Small intestine (tissue), 16 donors: ENCODE data around the gene HPSE2. TPM values are rescaled to one million over a fixed set of nuclear protein-coding genes. Genes with fewer than 3 reads are reported as not detected.
"Not testable (repeated sequence)": the region's sequence is repeated elsewhere in the genome, so short reads cannot be mapped to it uniquely, and the experiment has no call there.

ENCODE experiments used
- DNase-seq, 2 donors: peaks; one replicate each; pipeline versions ENCODE4 v3.0.0 to v3.0.0-alpha.2; 2013
- FAIRE-seq: peaks from 2 replicates; lab custom pipeline; 2012; peaks lifted over from hg19 to GRCh38; lab: Jason Lieb, UNC
- H3K27ac ChIP-seq, 3 donors: one replicate each; pipeline ENCODE4 v1.5.1; 2013; ENCODE audit warnings: low read length in 2 of 3, mild to moderate bottlenecking in 2 of 3, control low read depth in 1 of 3, inconsistent platforms in 1 of 3, low read depth in 1 of 3, moderate library complexity in 1 of 3
- H3K27me3 ChIP-seq, 3 donors: one replicate each; pipeline ENCODE4 v1.6.1; 2013; ENCODE audit warnings: low read length in 3 of 3, inconsistent platforms in 1 of 3; ENCODE audit not compliant: control insufficient read depth in 3 of 3, insufficient read depth in 3 of 3
- H3K36me3 ChIP-seq, 3 donors: one replicate each; pipeline ENCODE4 v1.6.1; 2013; ENCODE audit warnings: low read length in 3 of 3, inconsistent platforms in 1 of 3, low read depth in 1 of 3, mild to moderate bottlenecking in 1 of 3, moderate library complexity in 1 of 3; ENCODE audit not compliant: control insufficient read depth in 3 of 3, insufficient read depth in 2 of 3
- H3K4me1 ChIP-seq, 3 donors: one replicate each; pipeline ENCODE4 v1.6.1; 2013; ENCODE audit warnings: low read length in 2 of 3, inconsistent platforms in 1 of 3, low read depth in 1 of 3, mild to moderate bottlenecking in 1 of 3, moderate library complexity in 1 of 3; ENCODE audit not compliant: control insufficient read depth in 3 of 3, insufficient read depth in 2 of 3
- H3K4me3 ChIP-seq, 3 donors: one replicate each; pipeline ENCODE4 v1.5.1; 2013; ENCODE audit warnings: low read length in 3 of 3, control low read depth in 1 of 3, inconsistent platforms in 1 of 3, low read depth in 1 of 3, mild to moderate bottlenecking in 1 of 3, moderate library complexity in 1 of 3
- H3K9me3 ChIP-seq, 2 donors: one replicate each; pipeline ENCODE4 v1.6.1; 2013; ENCODE audit warnings: low read depth in 1 of 2, low read length in 1 of 2; ENCODE audit not compliant: control insufficient read depth in 2 of 2, insufficient read depth in 1 of 2
- WGBS, 3 donors: extraction: QIAGEN DNeasy Blood & Tissue Kit; methylation state at CpG; one replicate each; pipeline ENCODE4 v1.1.7; 2013; 5-methylcytosine and 5-hydroxymethylcytosine counted together
- long read RNA-seq, 10 donors: transcript quantifications; one replicate each; lab custom pipeline, GENCODE V29; 2026
- polyA plus RNA-seq, 4 donors: library from polyadenylated mRNA; stranded (reverse) in 3 of 4; unstranded in 1 of 4; fragments of 200-250 nt in 3 of 4; fragments of 120-200 nt in 1 of 4; gene quantifications; one replicate each; pipeline versions ENCODE4 v1.2.1 to v1.2.3, GENCODE V29; 2013
- donor health status: healthy with polysubstance abuse.
- donor health status: control.
- donor health status: control.
- donor health status: Bipolar disorder and iron deficiency.
- donor health status: healthy.

HPSE2 gene
- 1 to 10 TPM in 2 of 4 donors, under 1 TPM in 2; 0.22 to 9.4 (median 1.2) TPM for polyA plus RNA-seq
- long read RNA-seq, donor 1 = 0 reads
- long read RNA-seq, donor 2 = 0 reads
- long read RNA-seq, donor 3 = 0 reads
- long read RNA-seq, donor 4 = 0 reads
- long read RNA-seq, donor 5 = 0 reads
- long read RNA-seq, donor 6 = 0 reads
- long read RNA-seq, donor 7 = 0 reads
- long read RNA-seq, donor 8 = 0 reads
- long read RNA-seq, donor 9 = 0 reads
- long read RNA-seq, donor 10, partial matches to known transcripts = 0 of 1 reads
- long read RNA-seq, donor 10, other reads (novel, unspliced or antisense) = 0 of 1 reads

DNA sequence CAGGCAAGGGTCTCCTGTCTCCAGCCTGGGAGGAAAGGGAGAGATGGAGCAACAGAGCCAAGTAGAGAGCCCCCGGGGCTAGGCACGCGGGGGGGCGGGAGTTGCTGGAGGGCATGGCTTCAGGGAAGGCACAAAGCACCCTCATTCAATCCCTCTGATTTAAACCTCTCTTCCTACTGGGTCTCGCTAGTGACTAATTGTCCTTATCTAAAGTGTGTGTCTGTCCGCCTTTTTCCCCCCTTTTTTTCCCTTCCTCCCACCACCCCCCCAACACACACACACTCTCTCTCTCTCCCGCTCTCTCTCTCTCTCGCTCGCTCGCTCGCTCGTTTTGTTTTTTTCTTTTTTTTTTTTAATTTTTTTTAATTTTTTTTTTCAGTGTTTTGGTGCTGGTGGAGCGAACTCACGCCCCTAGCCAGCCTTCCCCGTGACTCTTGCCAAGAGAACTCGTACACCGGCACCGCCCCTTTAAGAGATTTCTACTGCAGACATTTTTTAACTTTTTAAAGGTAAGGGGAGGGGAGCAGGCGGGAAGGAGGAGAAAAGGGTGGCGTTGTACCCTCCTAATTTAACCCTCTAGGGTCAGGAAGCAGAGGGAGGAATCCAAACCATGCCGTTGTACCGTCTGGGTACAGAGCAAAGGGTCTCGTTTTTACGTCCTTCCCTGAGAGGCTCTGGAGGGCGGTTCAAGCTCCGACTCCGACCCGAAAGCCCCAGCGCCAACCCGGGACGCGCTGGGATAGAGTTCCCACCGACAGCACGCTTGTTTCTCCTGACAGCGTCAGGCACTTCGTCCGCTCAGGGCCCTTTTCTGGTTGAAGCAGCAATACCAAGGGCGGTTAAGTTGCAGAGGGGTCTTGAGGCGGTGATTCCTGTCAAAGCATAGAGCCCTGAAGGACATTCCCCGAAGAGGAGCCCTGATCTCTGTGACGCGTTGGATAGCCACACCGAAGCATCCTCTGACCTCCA, at the start of gene HPSE2:
TSS of gene HPSE2 (minus strand) at position 195 of the 969 bp plus-strand sequence.
- no peak for FAIRE-seq
- H3K4me1 ChIP-seq = peaks cover 0 to 4% (median 2%) of the 10 kb centered on the region in 3 donors

DNA sequence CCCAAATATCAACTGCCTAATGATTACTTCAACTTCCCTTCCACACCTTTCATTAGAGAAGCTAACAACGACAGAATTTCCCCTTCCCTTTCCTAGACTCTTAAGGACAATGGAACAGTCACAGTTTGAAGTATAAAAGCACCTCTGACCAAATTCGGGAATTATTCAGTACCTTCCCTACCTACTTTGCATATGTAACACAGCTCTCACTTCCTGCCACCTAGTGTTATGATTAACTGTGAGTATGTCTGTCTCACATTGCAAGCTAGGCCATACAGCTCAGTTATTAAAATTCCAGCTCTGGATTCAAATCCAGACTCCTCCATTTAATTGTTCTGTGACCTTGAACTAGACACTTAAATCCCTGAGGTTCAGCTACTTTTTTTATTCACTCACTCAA, 44.8 kb upstream of the HPSE2 start:
- WGBS, 3 donors = 44 to 57% (median 50%) methylated on average over 2 of the region's 2 CpGs
- H3K9me3 ChIP-seq = no peaks in the 10 kb centered on the region
- no peaks in the 10 kb centered on the region for H3K36me3 ChIP-seq
- FAIRE-seq = no peak
- H3K4me1 ChIP-seq = no peaks in the 10 kb centered on the region
- no peak overlapping the region for H3K4me3 ChIP-seq
- no peak for DNase-seq
- peak overlapping the region in 1 of 3 donors; percentile 44 for H3K27ac ChIP-seq
- H3K27me3 ChIP-seq = peaks cover 0 to 2% (median 0%) of the 10 kb centered on the region in 3 donors

More for the DNA sequence above, at the start of gene HPSE2:
- peaks cover 6 to 69% (median 37%) of the 10 kb centered on the region in 3 donors for H3K27me3 ChIP-seq
- peak in 1 of 2 donors; percentile 25 for DNase-seq
- peak within 1 kb of the TSS; percentile 7 to 56 (median 9) for H3K4me3 ChIP-seq
- 4 to 13% (median 7%) methylated on average over 42 to 43 of the region's 43 CpGs for WGBS, 3 donors
- H3K9me3 ChIP-seq = no peaks in the 10 kb centered on the region
- H3K36me3 ChIP-seq = no peaks in the 10 kb centered on the region
- peak within 1 kb of the TSS in 2 of 3 donors; percentile 78 to 83 for H3K27ac ChIP-seq

DNA sequence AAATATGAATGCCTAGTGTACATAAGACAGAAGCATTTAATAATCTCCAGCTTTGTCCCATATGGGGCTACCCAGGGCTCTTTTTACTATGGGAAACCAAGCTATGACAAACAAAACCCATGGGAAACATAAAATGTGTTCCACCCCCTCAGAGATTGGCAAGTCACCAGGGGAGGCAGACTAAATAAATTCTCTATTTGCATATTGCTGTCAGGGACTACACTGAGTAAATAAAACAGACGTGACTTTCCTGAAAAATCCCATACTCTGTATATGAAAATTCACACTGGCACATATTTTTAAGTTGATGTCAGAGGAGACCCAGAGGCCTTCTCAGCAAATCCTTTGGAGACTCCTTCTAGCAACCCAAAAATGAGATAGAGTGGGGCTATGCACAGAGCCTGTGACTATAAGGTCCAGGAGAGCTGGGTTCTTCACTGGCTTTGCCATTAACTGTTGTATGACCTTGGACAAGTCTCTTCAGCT, 44.0 kb upstream of the HPSE2 start:
- FAIRE-seq (no peak), DNase-seq (peak in 1 of 2 donors; percentile 34)
- Histone ChIP-seq H3K36me3 (no peaks in the 10 kb centered on the region), H3K27ac (peak overlapping the region in 1 of 3 donors; percentile 44), H3K27me3 (peaks cover 0 to 4% (median 0%) of the 10 kb centered on the region in 3 donors), H3K4me3 (no peak overlapping the region), H3K9me3 (no peaks in the 10 kb centered on the region), H3K4me1 (no peaks in the 10 kb centered on the region)
- WGBS, 3 donors = 12 to 17% (median 17%) methylated on average over 1 of the region's 1 CpG

DNA sequence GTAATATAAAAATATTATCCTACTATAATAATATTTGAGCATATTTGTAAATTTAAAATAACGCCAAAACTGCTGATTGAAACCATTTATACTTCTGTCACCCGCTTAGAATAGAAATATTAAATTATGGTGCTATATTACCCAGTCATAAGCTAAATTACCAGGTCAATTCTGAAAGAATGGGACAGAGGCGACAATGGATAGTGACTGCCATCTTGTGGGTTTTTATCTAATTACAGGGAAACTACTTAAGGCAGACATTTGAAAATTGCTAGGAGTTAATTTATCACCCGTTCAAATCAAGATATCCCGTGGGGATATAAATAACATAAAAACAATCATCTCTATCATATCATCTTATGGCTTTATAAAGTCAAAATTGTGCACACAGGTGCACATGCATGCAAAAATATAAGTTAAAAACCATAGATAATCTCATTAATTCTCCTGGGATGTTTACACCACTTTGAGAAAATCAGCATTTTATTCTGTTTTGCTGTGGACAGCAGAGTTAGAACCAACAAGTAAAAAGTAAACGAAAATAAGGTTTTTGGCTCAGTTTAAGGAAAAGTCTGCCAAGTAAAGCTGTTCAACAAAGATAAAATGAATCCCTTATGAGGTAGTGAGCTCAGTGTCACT, 41.3 kb upstream of the HPSE2 start:
- Histone ChIP-seq H3K4me1 (no peaks in the 10 kb centered on the region), H3K9me3 (no peaks in the 10 kb centered on the region), H3K27me3 (peaks cover 0 to 4% (median 0%) of the 10 kb centered on the region in 3 donors), H3K27ac (no peak overlapping the region), H3K36me3 (no peaks in the 10 kb centered on the region), H3K4me3 (no peak overlapping the region)
- DNase-seq = peak in 1 of 2 donors; percentile 12
- FAIRE-seq = no peak
- 16 to 19% (median 18%) methylated on average over 6 of the region's 6 CpGs for WGBS, 3 donors

DNA sequence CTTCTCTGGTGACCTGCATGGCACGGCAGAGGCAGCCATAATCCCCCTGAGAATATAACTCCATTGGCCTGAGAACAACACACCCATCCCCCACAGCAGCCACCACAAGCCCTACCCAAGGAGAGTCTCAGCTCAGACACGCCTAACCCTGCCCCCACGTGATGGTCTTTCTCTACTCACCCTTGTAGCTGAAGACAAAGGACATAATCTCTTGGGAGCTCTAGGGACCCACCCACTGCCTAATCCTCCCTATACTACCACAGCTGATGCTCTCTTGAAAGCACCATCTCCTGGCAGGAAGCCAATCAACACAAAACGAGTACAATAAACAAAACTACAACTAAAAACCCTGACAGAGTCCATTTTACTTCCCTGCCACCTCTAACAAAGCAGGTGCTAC, 30.7 kb upstream of the HPSE2 start:
- H3K36me3 ChIP-seq = no peaks in the 10 kb centered on the region
- FAIRE-seq (no peak), DNase-seq (no peak)
- H3K9me3 ChIP-seq = peaks cover 0 to 10% of the 10 kb centered on the region in 2 donors
- no peaks in the 10 kb centered on the region for H3K27me3 ChIP-seq
- WGBS, 3 donors = 33 to 44% (median 42%) methylated on average over 4 of the region's 4 CpGs
- no peak overlapping the region for H3K4me3 ChIP-seq
- no peak overlapping the region for H3K27ac ChIP-seq
- H3K4me1 ChIP-seq = no peaks in the 10 kb centered on the region

DNA sequence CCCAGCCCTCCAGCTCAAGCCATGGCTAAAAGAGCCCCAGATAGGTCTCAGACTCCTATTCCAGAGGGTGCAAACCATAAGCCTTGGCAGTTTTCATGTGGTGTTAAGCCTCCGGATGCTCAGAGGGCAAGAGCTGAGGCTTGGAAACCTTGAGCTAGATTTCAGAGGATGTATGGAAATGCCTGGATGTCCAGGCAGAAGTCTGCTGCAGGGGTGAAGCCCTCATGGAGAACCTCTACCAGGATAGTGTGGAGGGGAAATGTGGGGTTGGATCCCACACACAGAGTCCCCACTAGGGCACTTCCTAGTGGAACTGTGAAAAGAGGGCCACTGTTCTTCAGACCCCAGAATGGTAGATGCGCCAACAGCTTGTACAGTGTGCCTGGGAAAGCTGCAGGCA, 13.2 kb upstream of the HPSE2 start:
- H3K27ac ChIP-seq = no peak overlapping the region
- no peak overlapping the region for H3K4me3 ChIP-seq
- H3K36me3 ChIP-seq = no peaks in the 10 kb centered on the region
- WGBS, 3 donors = 36 to 88% (median 77%) methylated on average over 2 of the region's 2 CpGs
- no peaks in the 10 kb centered on the region for H3K27me3 ChIP-seq
- H3K4me1 ChIP-seq = no peaks in the 10 kb centered on the region
- H3K9me3 ChIP-seq = peaks cover 0 to 12% of the 10 kb centered on the region in 2 donors
- no peak for FAIRE-seq
- DNase-seq = no peak

DNA sequence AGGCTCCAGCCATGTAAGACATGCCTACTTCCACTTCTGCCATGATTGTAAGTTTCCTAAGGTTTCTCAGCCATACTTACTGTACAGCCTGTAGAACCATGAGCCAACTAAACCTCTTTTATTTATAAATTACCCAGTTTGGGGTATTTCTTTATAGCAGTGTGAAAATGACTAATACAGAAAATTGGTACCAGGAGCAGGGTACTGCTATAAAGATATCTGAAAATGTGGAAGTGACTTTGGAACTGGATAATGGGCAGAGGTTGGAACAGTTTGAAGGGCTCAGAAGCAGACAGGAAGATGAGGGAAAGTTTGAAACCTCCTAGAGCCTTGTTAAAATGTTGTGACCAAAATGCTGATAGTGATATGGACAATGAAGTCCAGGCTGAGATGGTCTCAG, 12.2 kb upstream of the HPSE2 start:
- FAIRE-seq, H3K36me3 ChIP-seq: not testable (repeated sequence)

More for the DNA sequence above, 12.2 kb upstream of the HPSE2 start:
- H3K27ac ChIP-seq, H3K4me3 ChIP-seq, H3K4me1 ChIP-seq, DNase-seq, H3K27me3 ChIP-seq: not testable (repeated sequence)
- H3K9me3 ChIP-seq = peaks cover 0 to 12% of the 10 kb centered on the region in 2 donors
